Erythroblast (primary cell): ENCODE results near the gene TTLL8.

Experiments
- GATA1 ChIP-seq: IDR thresholded peaks from 2 replicates; pipeline ENCODE4 v1.6.1; 2011; ENCODE audit warnings: low read depth, mild to moderate bottlenecking, control low read depth, low read length, moderate library complexity
- POLR2A ChIP-seq: IDR thresholded peaks from 2 replicates; pipeline ENCODE4 v1.6.1; 2011; ENCODE audit warnings: mild to moderate bottlenecking, low read length

DNA sequence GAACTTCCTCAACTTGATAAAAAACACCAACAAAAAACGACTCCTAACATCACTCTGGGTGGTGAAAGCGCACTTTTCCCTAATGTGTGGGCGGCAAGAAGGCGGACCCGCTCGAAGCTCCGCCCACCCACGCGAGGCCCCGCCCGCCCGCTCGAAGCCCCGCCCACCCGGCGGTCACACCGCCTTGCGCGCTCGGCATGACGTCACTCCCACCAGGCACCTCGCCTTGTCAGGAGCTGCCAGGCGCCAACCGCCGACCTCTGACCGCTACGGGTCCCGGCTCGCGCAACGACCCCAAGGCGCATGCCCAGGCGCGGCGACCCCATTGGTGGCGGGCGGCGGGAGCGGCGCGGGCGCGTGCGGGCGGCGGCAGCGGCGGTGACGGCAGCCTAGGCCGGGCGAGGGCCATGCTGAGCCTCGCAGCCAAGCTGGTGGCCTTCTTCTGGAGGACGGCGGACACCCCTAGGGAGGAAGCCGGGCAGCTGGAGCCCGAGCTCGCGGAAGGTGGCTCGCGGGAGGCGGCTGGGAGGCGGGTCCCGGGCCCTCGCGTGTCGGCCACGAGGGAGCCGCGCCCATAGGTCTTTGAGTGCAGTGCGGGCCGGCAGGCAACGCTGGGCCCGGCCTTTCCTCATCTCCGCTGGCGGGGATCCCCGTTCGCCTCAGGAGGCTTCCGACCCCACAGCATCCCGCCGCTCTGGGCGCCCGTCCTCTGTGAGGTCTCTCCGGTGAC is 31.7 kb upstream of the TTLL8 start, which contains the start of gene MOV10L1:
- no peak for TF ChIP-seq POLR2A
- no peak for TF ChIP-seq GATA1
